ENCODE data around the gene LGALS4. TPM values are rescaled to one million over a fixed set of nuclear protein-coding genes. Genes with fewer than 3 reads are reported as not detected.
"Not testable (repeated sequence)": the region's sequence is repeated elsewhere in the genome, so short reads cannot be mapped to it uniquely, and the experiment has no call there.

The LGALS4 gene
- total RNA-seq, 6 experiments from 2014 or later: 21.0 to 376 (median 186) TPM

DNA sequence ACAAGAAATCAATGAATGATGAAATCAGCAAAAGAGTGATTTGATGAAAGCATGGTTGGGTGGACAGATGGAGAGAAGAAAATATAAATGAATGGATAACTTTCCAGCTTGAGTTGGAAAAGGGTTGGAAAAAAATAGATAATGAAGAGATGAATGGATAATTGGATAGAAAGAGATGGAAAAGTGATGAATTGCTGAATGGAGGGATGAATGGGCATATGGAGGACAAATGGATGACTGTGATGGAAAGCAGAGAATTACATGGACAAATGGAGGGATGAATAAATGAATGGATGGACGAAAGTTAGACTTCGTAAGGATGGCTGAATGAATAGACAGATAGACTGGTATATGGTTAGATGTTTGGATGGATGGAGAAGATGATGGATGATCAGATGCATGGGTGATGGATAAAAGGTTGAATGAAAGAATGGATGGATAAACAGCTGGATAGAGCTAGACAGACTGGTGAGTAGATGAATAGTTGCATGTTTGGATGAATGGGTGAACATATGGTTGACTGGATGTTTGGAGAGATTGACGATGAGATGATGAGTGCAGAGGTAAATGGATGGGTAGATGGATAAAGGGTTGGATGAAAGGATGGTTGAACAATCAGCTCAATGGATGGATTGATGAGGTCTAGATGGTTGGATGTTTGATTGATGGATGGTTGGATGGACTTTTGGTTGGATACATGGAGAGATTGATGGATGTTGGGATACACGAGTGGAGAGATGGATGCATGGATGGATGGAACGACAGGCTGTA lies 12.0 kb downstream of the LGALS4 start:
- intact Hi-C loops (cut with DNase I): no loop called here
- TF ChIP-seq POLR2A (IDR thresholded peaks at IDR 0.05): no peak
- TF ChIP-seq, protein P1, sequence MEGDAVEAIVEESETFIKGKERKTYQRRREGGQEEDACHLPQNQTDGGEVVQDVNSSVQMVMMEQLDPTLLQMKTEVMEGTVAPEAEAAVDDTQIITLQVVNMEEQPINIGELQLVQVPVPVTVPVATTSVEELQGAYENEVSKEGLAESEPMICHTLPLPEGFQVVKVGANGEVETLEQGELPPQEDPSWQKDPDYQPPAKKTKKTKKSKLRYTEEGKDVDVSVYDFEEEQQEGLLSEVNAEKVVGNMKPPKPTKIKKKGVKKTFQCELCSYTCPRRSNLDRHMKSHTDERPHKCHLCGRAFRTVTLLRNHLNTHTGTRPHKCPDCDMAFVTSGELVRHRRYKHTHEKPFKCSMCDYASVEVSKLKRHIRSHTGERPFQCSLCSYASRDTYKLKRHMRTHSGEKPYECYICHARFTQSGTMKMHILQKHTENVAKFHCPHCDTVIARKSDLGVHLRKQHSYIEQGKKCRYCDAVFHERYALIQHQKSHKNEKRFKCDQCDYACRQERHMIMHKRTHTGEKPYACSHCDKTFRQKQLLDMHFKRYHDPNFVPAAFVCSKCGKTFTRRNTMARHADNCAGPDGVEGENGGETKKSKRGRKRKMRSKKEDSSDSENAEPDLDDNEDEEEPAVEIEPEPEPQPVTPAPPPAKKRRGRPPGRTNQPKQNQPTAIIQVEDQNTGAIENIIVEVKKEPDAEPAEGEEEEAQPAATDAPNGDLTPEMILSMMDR (IDR thresholded peaks at IDR 0.05): no peak
- H3K36me3 ChIP-seq: peaks cover 0 to 7% (median 0%) of the 10 kb centered on the region in 4 donors
- H3K4me3 ChIP-seq: no peak overlapping the region
- no peak for ATAC-seq
- DNase-seq: no peak
- no peaks in the 10 kb centered on the region for H3K9me3 ChIP-seq
- no peaks in the 10 kb centered on the region for H3K27me3 ChIP-seq
- 89% methylated on average over 5 of the region's 5 CpGs for WGBS (ENCODE audit: insufficient coverage, low coverage, low lambda C conversion rate, missing lambda C conversion rate)
- no peak overlapping the region for H3K27ac ChIP-seq
- H3K4me1 ChIP-seq: no peaks in the 10 kb centered on the region

DNA sequence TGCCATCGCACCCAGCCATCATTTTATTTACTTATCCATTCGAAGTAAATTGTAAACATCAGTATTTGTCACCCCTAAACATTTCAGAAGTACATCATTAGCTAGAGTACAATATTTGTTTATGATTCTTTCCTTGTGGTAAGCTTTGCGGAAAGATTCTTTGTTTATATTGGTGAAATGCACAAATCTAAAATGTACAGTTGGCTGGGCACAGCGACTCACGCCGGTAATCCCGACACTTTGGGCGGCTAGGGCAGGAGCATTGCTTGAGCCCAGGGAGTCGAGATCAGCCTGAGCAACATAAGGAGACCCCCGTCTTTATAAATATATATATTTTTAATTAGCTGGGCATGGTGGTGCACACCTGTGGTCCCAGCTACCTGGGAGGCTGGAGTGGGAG lies 13.6 kb downstream of the LGALS4 start:
- TF ChIP-seq, protein P1 (IDR thresholded peaks at IDR 0.05): no peak
- no peak for TF ChIP-seq POLR2A (IDR thresholded peaks at IDR 0.05)
- no peak for ATAC-seq
- no peak overlapping the region for H3K27ac ChIP-seq

GRCh38 chr19:38797781-38798180 lies 15.0 kb downstream of the LGALS4 start:
- intact Hi-C loops (cut with DNase I); H3K36me3 ChIP-seq; H3K9me3 ChIP-seq; ATAC-seq; H3K27me3 ChIP-seq; H3K4me1 ChIP-seq; H3K4me3 ChIP-seq; H3K27ac ChIP-seq; DNase-seq: not testable (repeated sequence)
- WGBS (ENCODE audit: insufficient coverage, low coverage, low lambda C conversion rate, missing lambda C conversion rate): no CpG with 5 or more reads among the region's 33 CpGs

More for the DNA sequence above, 13.6 kb downstream of the LGALS4 start:
- 85% methylated on average over 10 of the region's 10 CpGs for WGBS (ENCODE audit: insufficient coverage, low coverage, low lambda C conversion rate, missing lambda C conversion rate)
- no peaks in the 10 kb centered on the region for H3K9me3 ChIP-seq
- no peak for DNase-seq
- intact Hi-C loops (cut with DNase I): no loop called here
- H3K4me1 ChIP-seq: no peaks in the 10 kb centered on the region
- H3K27me3 ChIP-seq: no peaks in the 10 kb centered on the region
- no peak overlapping the region for H3K4me3 ChIP-seq
- H3K36me3 ChIP-seq: peaks cover 0 to 7% (median 0%) of the 10 kb centered on the region in 4 donors

DNA sequence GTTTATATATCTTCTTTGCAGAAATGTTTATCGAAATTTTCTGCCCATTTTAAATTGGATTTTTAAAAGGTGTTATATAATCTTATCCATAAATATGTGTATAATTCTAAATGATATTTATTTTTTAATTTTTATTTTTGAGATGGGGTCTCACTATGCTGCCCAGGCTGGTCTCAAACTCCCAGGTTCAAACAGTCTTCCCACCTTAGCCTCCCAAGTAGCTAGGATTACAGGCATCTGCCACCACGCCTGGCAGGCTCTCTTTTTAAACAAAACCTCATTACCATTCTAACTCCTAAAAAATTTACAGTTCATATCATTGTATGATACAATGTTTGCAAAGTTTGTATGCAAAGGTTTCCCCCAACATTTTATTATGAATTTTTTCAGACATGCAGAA lies 16.6 kb downstream of the LGALS4 start:
- 38% methylated on average over 2 of the region's 2 CpGs for WGBS (ENCODE audit: insufficient coverage, low coverage, low lambda C conversion rate, missing lambda C conversion rate)

GRCh38 chr19:38795549-38795948 lies 17.2 kb downstream of the LGALS4 start:
- no peaks in the 10 kb centered on the region for H3K36me3 ChIP-seq
- TF ChIP-seq POLR2A (IDR thresholded peaks at IDR 0.05): no peak
- TF ChIP-seq, protein P1 (IDR thresholded peaks at IDR 0.05): no peak
- no peak overlapping the region for H3K4me3 ChIP-seq
- intact Hi-C loops (cut with DNase I): no loop called here
- H3K27ac ChIP-seq: no peak overlapping the region
- ATAC-seq: no peak
- no peaks in the 10 kb centered on the region for H3K4me1 ChIP-seq
- H3K27me3 ChIP-seq: no peaks in the 10 kb centered on the region
- H3K9me3 ChIP-seq: no peaks in the 10 kb centered on the region
- WGBS (ENCODE audit: insufficient coverage, low coverage, low lambda C conversion rate, missing lambda C conversion rate): 100% methylated on average over 1 of the region's 4 CpGs
- DNase-seq: no peak

More for the DNA sequence above, 16.6 kb downstream of the LGALS4 start:
- Histone ChIP-seq H3K4me3 (no peak overlapping the region), H3K27ac (no peak overlapping the region), H3K36me3 (no peaks in the 10 kb centered on the region), H3K9me3 (no peaks in the 10 kb centered on the region), H3K27me3 (no peaks in the 10 kb centered on the region), H3K4me1 (no peaks in the 10 kb centered on the region)
- ATAC-seq (no peak), DNase-seq (no peak)
- no peak for TF ChIP-seq POLR2A (IDR thresholded peaks at IDR 0.05)
- TF ChIP-seq, protein P1 (IDR thresholded peaks at IDR 0.05): no peak
- intact Hi-C loops (cut with DNase I): no loop called here

Measured in right lobe of liver (tissue), 6 donors.